Upper lobe of left lung (tissue), 6 donors: Measurements from ENCODE around the gene PRKG1. TPM values are rescaled to one million over a fixed set of nuclear protein-coding genes. Genes with fewer than 3 reads are reported as not detected.

ENCODE experiments used
- ATAC-seq, 2 donors: fragments of 200-7000 bp; cut with Tn5 transposase; one replicate each; pipeline ENCODE4 v1.9.1; 2022; ENCODE audit warnings: mild to moderate bottlenecking in 2 of 2, moderate library complexity in 2 of 2; ENCODE audit not compliant: low FRiP score in 2 of 2
- DNase-seq, 2 donors: peaks; one replicate each; pipeline ENCODE4 v3.0.0-alpha.2; 2019 to 2020
- H3K27ac ChIP-seq, 4 donors: fragments of 200-600 bp; sonication (generic); one replicate each; pipeline ENCODE4 v1.5.1; 2016 to 2019
- H3K27me3 ChIP-seq, 4 donors: fragments of 200-600 bp; sonication (generic); one replicate each; pipeline ENCODE4 v1.5.1; 2017 to 2019
- H3K36me3 ChIP-seq, 4 donors: fragments of 200-600 bp; sonication (generic); one replicate each; pipeline ENCODE4 v1.5.1; 2016 to 2019
- H3K4me1 ChIP-seq, 4 donors: fragments of 200-600 bp; sonication (generic); one replicate each; pipeline ENCODE4 v1.5.1; 2018 to 2019
- H3K4me3 ChIP-seq, 4 donors: fragments of 200-600 bp; sonication (generic); one replicate each; pipeline ENCODE4 v1.5.1; 2017 to 2019; ENCODE audit warnings: mild to moderate bottlenecking in 2 of 4, moderate library complexity in 1 of 4
- H3K9me3 ChIP-seq, 4 donors: fragments of 200-600 bp; sonication (generic); one replicate each; pipeline ENCODE4 v1.5.1; 2018 to 2019
- EP300 ChIP-seq, 4 donors: sonication (generic); formaldehyde crosslinking; IDR thresholded peaks; one replicate each; pipeline ENCODE4 v1.5.1; 2017; ENCODE audit warnings: antibody characterized with exemption in 4 of 4, control low read depth in 2 of 4
- POLR2A ChIP-seq, 4 donors: fragments of 450-650 bp; IDR thresholded peaks; one replicate each; pipeline ENCODE4 v1.5.1; 2016 to 2017; ENCODE audit warnings: antibody characterized with exemption in 4 of 4, mild to moderate bottlenecking in 2 of 4
- POLR2AphosphoS5 ChIP-seq, 2 donors: sonication (generic); formaldehyde crosslinking; IDR thresholded peaks; one replicate each; pipeline ENCODE4 v1.5.1; 2017; ENCODE audit warnings: antibody characterized with exemption in 2 of 2
- WGBS, 2 donors: methylation state at CpG; one replicate each; pipeline ENCODE4 v1.1.5; 2017 to 2018; 5-methylcytosine and 5-hydroxymethylcytosine counted together
- total RNA-seq, 6 donors: library from RNA; depleted of rRNA in 4 of 6; stranded (reverse); fragments of >200 nt in 4 of 6; gene quantifications; one replicate each; pipeline versions ENCODE4 v1.1.0 to v1.2.1, GENCODE V29; 2016 to 2021
- TF ChIP-seq, protein P1 (sequence below), 6 experiments: fragments of 450-650 bp in 4 of 6; fragments of 200-600 bp in 2 of 6; sonication (generic) in 2 of 6; IDR thresholded peaks; one replicate each; pipeline ENCODE4 v1.5.1; 2016 to 2019; ENCODE audit warnings: antibody characterized with exemption in 6 of 6
- donor health status: DM: no; HTN: no; CAD: no; lungs with moderate emphysema.
- donor health status: DM: no; HTN: yes; CAD: no; lungs with severe emphysema.

PRKG1 gene
- total RNA-seq, 6 donors from 2014 or later: 12.9 to 43.0 (median 25.0) TPM

DNA sequence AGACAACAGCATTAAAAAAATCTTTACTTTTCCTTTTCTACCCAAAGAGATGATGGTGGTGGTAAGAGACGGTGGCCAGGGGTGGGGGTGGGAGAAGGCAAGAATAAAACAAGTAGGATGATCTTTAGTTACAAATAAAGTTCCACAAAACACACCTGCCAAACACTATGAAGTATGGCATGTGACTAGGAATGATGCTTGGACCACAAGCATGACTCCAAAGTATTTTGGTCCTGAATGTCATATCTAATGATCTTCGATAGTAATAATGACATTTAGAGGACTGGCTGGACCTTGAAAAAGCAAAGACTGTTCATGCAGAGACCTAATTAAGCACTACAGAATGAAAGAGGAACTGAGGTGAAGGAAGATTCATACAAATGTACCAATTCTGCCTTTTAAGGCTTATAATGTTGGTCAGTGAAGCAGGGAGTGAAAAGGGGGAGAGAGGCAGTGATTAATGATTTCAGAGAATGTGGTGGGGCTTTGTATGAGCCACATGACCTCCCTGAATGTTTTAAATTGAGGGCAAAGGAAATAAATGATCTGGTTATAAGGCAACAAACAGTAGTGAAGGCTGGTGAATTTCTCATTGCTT, 1210.2 kb downstream of the PRKG1 start:
- 85 to 89% methylated on average over 2 of the region's 2 CpGs for WGBS, 2 donors
- no peak overlapping the region for H3K4me3 ChIP-seq
- DNase-seq (no peak), ATAC-seq (no peak)
- no peak for TF ChIP-seq POLR2A (IDR thresholded peaks at IDR 0.05)
- TF ChIP-seq POLR2AphosphoS5 (IDR thresholded peaks at IDR 0.05): no peak
- TF ChIP-seq, protein P1, sequence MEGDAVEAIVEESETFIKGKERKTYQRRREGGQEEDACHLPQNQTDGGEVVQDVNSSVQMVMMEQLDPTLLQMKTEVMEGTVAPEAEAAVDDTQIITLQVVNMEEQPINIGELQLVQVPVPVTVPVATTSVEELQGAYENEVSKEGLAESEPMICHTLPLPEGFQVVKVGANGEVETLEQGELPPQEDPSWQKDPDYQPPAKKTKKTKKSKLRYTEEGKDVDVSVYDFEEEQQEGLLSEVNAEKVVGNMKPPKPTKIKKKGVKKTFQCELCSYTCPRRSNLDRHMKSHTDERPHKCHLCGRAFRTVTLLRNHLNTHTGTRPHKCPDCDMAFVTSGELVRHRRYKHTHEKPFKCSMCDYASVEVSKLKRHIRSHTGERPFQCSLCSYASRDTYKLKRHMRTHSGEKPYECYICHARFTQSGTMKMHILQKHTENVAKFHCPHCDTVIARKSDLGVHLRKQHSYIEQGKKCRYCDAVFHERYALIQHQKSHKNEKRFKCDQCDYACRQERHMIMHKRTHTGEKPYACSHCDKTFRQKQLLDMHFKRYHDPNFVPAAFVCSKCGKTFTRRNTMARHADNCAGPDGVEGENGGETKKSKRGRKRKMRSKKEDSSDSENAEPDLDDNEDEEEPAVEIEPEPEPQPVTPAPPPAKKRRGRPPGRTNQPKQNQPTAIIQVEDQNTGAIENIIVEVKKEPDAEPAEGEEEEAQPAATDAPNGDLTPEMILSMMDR (IDR thresholded peaks at IDR 0.05): no peak
- no peak for TF ChIP-seq EP300 (IDR thresholded peaks at IDR 0.05)
- no peak overlapping the region for H3K27ac ChIP-seq
- no peaks in the 10 kb centered on the region for H3K36me3 ChIP-seq
- H3K27me3 ChIP-seq: no peaks in the 10 kb centered on the region
- no peaks in the 10 kb centered on the region for H3K4me1 ChIP-seq
- no peaks in the 10 kb centered on the region for H3K9me3 ChIP-seq

DNA sequence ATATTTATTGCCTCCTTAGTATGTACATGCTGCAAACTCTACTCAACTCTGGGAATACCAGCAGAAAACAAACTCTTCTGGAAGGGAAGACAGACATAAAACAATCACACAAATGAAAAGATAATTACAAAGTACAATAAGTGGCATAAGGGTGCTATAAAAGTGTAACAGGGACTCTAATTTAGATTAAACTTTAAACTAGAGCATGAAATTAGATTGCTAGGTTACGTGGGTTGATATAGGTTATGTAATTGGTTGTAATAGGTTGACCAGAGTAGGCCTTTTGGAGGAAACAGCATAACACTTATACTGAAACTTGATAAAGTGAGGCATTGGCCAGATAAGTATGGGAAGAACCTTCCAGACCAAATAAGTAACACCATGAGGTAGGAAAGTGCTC, 1213.6 kb downstream of the PRKG1 start:
- 93 to 95% methylated on average over 1 of the region's 1 CpG for WGBS, 2 donors
- Histone ChIP-seq H3K9me3 (no peaks in the 10 kb centered on the region), H3K4me1 (no peaks in the 10 kb centered on the region), H3K36me3 (no peaks in the 10 kb centered on the region), H3K27ac (no peak overlapping the region), H3K4me3 (no peak overlapping the region), H3K27me3 (no peaks in the 10 kb centered on the region)
- no peak for ATAC-seq
- no peak for TF ChIP-seq POLR2A (IDR thresholded peaks at IDR 0.05)
- TF ChIP-seq, protein P1 (IDR thresholded peaks at IDR 0.05): no peak
- no peak for TF ChIP-seq EP300 (IDR thresholded peaks at IDR 0.05)
- no peak for TF ChIP-seq POLR2AphosphoS5 (IDR thresholded peaks at IDR 0.05)
- DNase-seq: no peak

DNA sequence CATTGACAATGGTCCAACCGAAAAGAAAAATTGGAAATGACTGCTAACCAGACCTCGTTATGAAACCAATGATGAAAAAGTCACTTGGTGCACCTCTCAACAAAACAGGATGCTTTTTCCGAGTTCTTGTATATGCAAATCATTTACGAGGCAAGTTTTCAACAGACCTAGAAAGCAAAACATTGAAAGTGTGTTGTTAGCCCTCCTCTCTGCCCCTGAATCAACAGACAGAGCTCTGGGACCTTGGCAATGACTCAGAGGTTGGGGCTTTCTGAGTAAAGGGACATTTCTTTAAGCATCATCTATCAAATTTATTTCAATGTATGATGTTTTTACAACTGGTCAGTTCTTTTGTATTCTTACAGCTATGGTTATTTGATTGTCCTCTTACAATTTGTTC, 1223.5 kb downstream of the PRKG1 start:
- Histone ChIP-seq H3K36me3 (no peaks in the 10 kb centered on the region), H3K4me3 (no peak overlapping the region), H3K4me1 (no peaks in the 10 kb centered on the region), H3K27ac (no peak overlapping the region), H3K27me3 (no peaks in the 10 kb centered on the region), H3K9me3 (no peaks in the 10 kb centered on the region)
- 80% methylated on average over 4 of the region's 4 CpGs for WGBS, 2 donors
- TF ChIP-seq, protein P1 (IDR thresholded peaks at IDR 0.05): no peak
- DNase-seq (no peak), ATAC-seq (no peak)

DNA sequence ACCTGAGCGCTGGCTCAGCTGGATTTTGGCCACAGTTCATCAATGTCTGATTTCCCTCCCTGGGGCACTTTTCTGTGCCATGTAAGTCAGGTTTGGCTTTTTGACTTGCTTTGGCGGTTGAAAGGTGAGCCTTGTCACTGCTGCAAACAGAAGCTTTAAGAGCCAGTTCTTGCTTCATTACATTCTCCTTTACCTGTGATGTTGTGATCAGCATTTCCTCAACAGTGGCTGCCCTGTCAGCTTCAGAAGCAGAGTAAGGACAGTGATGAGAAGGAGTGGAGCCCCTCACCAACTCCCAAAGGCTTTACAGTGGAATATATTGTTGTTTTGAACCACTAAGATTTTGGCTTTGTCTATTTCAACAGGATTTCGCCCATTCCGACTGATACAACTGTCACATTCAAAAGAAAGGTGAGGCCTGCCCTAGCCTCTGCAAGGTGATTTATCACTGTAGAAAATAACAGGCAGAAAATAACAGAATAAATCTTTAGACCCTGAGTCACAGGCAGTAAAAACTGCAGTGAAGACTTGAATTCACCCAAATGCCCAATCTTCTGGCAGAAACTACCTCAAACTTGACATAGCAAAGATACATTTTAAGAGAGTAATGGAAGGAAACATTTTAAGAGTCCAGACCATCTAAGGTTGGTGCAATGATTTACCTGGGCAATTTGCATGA, 1226.5 kb downstream of the PRKG1 start:
- Histone ChIP-seq H3K9me3 (no peaks in the 10 kb centered on the region), H3K27me3 (no peaks in the 10 kb centered on the region), H3K4me1 (no peaks in the 10 kb centered on the region), H3K4me3 (no peak overlapping the region), H3K36me3 (no peaks in the 10 kb centered on the region), H3K27ac (no peak overlapping the region)
- DNase-seq (no peak), ATAC-seq (no peak)
- WGBS, 2 donors: 88 to 95% methylated on average over 4 of the region's 4 CpGs
- TF ChIP-seq EP300 (IDR thresholded peaks at IDR 0.05): no peak

DNA sequence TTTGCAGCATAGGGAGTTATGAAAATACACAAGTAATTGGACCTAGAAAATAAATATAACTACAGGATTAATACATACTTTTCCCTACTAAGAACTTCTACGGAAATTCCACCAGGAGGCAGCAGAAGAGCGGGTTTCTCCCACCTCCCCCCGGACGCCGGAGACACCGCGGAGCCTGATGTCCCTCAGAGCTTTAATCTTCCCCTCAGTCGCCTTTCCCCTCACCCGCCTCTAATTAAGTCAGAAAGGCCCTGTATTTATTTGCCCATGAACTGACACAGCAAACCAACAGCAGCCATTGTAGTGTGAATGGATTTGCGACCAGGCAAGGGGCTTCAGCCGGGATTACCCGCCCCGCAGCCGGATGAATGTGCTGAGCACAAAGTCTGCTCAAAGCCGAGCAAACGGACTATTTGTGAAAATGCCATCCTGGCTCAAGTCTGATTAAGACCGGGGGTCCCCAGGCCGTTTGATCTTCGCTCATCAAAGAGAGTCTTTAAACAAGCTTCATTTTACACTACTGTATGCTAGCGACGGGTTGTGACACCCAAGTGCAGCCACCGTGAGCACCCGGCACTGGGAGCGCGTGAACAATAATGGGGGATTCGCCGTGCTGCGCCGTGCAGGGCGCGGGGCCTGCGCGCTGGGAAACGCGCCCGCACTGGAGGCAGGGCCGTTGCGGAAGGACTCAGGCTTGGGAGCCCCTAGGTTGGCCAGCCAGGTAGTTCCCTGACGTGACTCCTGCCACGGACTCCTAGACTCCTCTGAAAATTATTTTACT, 1234.2 kb downstream of the PRKG1 start:
- ATAC-seq: peak; percentile 65 to 94
- no peaks in the 10 kb centered on the region for H3K36me3 ChIP-seq
- H3K27me3 ChIP-seq: peaks cover 0 to 4% (median 2%) of the 10 kb centered on the region in 4 donors
- H3K27ac ChIP-seq: no peak overlapping the region
- WGBS, 2 donors: 0 to 6% methylated on average over 16 to 35 of the region's 40 CpGs
- peak; percentile 48 to 72 for DNase-seq
- H3K4me3 ChIP-seq: peak overlapping the region in 3 of 4 donors; percentile 30 to 53 (median 53)
- no peak for TF ChIP-seq EP300 (IDR thresholded peaks at IDR 0.05)
- TF ChIP-seq, protein P1 (IDR thresholded peaks at IDR 0.05): peak in 5 of 6 experiments; percentile 36 to 60 (median 48)
- H3K4me1 ChIP-seq: peaks cover 8 to 11% (median 10%) of the 10 kb centered on the region in 4 donors
- no peaks in the 10 kb centered on the region for H3K9me3 ChIP-seq
